HepG2 (cell line): ENCODE results near the gene MRPL50. TPM values are rescaled to one million over a fixed set of nuclear protein-coding genes. Genes with fewer than 3 reads are reported as not detected.
A peak's percentile ranks its signal among the peaks of the same experiment; 100 is the strongest.

Source experiments
- BCL6 ChIP-seq: IDR thresholded peaks from 2 replicates; pipeline ENCODE4 v1.6.1; 2016; ENCODE audit warnings: missing genetic modification reagents, missing compliant biosample characterization
- CHCHD3 ChIP-seq: sonication (generic); formaldehyde crosslinking; IDR thresholded peaks from 2 replicates; pipeline ENCODE4 v1.8.0; 2022; ENCODE audit warnings: mild to moderate bottlenecking, missing genetic modification reagents, moderate library complexity
- CHD2 ChIP-seq: IDR thresholded peaks from 2 replicates; pipeline ENCODE4 v1.6.1; 2011; ENCODE audit warnings: low read depth, low read length, improper control_type of control experiment
- CREB1 ChIP-seq, 2 experiments: fragments of 450-650 bp in 1 of 2; IDR thresholded peaks; 2 replicates each; pipeline ENCODE4 v1.6.1; 2016 to 2017; ENCODE audit warnings: control low read depth in 1 of 2, mild to moderate bottlenecking in 1 of 2, missing compliant biosample characterization in 1 of 2, missing genetic modification characterization in 1 of 2
- EP300 ChIP-seq, 3 experiments: sonication (generic) in 1 of 3; formaldehyde crosslinking in 1 of 3; IDR thresholded peaks; 2 replicates each; pipeline versions ENCODE4 v1.5.1 to v1.6.1; 2011 to 2020; ENCODE audit warnings: low read depth in 2 of 3, low read length in 2 of 3, borderline replicate concordance in 1 of 3, improper control_type of control experiment in 1 of 3, mild to moderate bottlenecking in 1 of 3, missing genetic modification reagents in 1 of 3, moderate library complexity in 1 of 3
- JARID2 ChIP-seq: sonication (generic); formaldehyde crosslinking; IDR thresholded peaks from 2 replicates; pipeline ENCODE4 v1.8.1; 2023; ENCODE audit warnings: missing genetic modification reagents, inconsistent platforms; ENCODE audit not compliant: insufficient replicate concordance
- MEF2D ChIP-seq: sonication (generic); formaldehyde crosslinking; IDR thresholded peaks from 2 replicates; pipeline ENCODE4 v1.5.1; 2020; ENCODE audit warnings: mild to moderate bottlenecking, missing genetic modification reagents
- MXD4 ChIP-seq: IDR thresholded peaks from 2 replicates; pipeline ENCODE4 v1.6.1; 2016; ENCODE audit warnings: mild to moderate bottlenecking, missing biosample characterization, missing genetic modification reagents
- NCOA2 ChIP-seq: sonication (generic); formaldehyde crosslinking; IDR thresholded peaks from 2 replicates; pipeline ENCODE4 v1.8.0; 2022; ENCODE audit warnings: inconsistent platforms
- PRMT3 ChIP-seq: sonication (generic); formaldehyde crosslinking; IDR thresholded peaks from 2 replicates; pipeline ENCODE4 v1.8.1; 2022; ENCODE audit warnings: low read depth, mild to moderate bottlenecking, moderate library complexity, missing genetic modification reagents, borderline replicate concordance
- RAD51 ChIP-seq: fragments of 450-650 bp; IDR thresholded peaks from 2 replicates; pipeline ENCODE4 v1.6.1; 2016; ENCODE audit warnings: borderline replicate concordance
- RXRB ChIP-seq: IDR thresholded peaks from 2 replicates; pipeline ENCODE4 v1.6.1; 2016; ENCODE audit warnings: borderline replicate concordance, missing genetic modification reagents, missing compliant biosample characterization
- SMAD3 ChIP-seq: sonication (generic); formaldehyde crosslinking; IDR thresholded peaks from 2 replicates; pipeline ENCODE4 v1.4.0; 2020; ENCODE audit warnings: missing genetic modification reagents
- SMARCC2 ChIP-seq: fragments of 450-650 bp; IDR thresholded peaks from 2 replicates; pipeline ENCODE4 v1.6.1; 2017; ENCODE audit warnings: antibody characterized with exemption, mild to moderate bottlenecking
- SOX6 ChIP-seq, 2 experiments: fragments of 450-650 bp in 1 of 2; sonication (generic) in 1 of 2; formaldehyde crosslinking in 1 of 2; IDR thresholded peaks; 2 replicates each; pipeline versions ENCODE4 v1.4.0 to v1.6.1; 2017 to 2020; ENCODE audit warnings: antibody characterized with exemption in 1 of 2, mild to moderate bottlenecking in 1 of 2, missing genetic modification reagents in 1 of 2
- ZBTB49 ChIP-seq: sonication (generic); formaldehyde crosslinking; IDR thresholded peaks from 2 replicates; pipeline ENCODE4 v1.4.0; 2020; ENCODE audit warnings: missing genetic modification reagents, borderline replicate concordance
- ZNF274 ChIP-seq: sonication (generic); formaldehyde crosslinking; IDR thresholded peaks from 2 replicates; pipeline ENCODE4 v1.5.1; 2020; ENCODE audit warnings: mild to moderate bottlenecking, missing genetic modification reagents
- ZNF441 ChIP-seq: sonication (generic); formaldehyde crosslinking; IDR thresholded peaks from 2 replicates; pipeline ENCODE4 v1.7.0; 2021; ENCODE audit warnings: missing genetic modification reagents, borderline replicate concordance
- ZNF878 ChIP-seq: sonication (generic); formaldehyde crosslinking; IDR thresholded peaks from 2 replicates; pipeline ENCODE4 v1.8.1; 2023; ENCODE audit warnings: mild to moderate bottlenecking, missing genetic modification reagents, moderate library complexity
- polyA plus RNA-seq, 8 experiments: library from polyadenylated mRNA; depleted of rRNA in 3 of 8; stranded (reverse) in 7 of 8; unstranded in 1 of 8; fragments of >200 nt; fragmentation: Illumina TruSeq in 4 of 8; extraction: Trizol in 4 of 8; gene quantifications; 2 replicates each; pipeline versions ENCODE4 v1.2.1 to v1.2.3, GENCODE V29; 2011 to 2016; ENCODE audit warnings: low read depth in 4 of 8, missing spikeins in 1 of 8, mixed read lengths in 1 of 8; ENCODE audit not compliant: insufficient read depth in 1 of 8
- total RNA-seq, 5 experiments: library from RNA; depleted of rRNA; stranded (reverse); fragments of >200 nt; fragmentation: Illumina TruSeq; extraction: Trizol; gene quantifications; 2 replicates each; pipeline ENCODE4 v1.2.3, GENCODE V29; 2016; ENCODE audit warnings: low read depth in 1 of 5
- TF ChIP-seq, protein P1 (sequence below), 2 experiments: sonication (generic) in 1 of 2; formaldehyde crosslinking in 1 of 2; IDR thresholded peaks; 2 replicates each; pipeline versions ENCODE4 v1.4.0 to v1.6.1; 2016 to 2020; ENCODE audit warnings: borderline replicate concordance in 1 of 2, low read depth in 1 of 2, mild to moderate bottlenecking in 1 of 2, missing genetic modification reagents in 1 of 2
- TF ChIP-seq, protein P2 (sequence below): sonication (generic); formaldehyde crosslinking; IDR thresholded peaks from 2 replicates; pipeline ENCODE4 v1.4.0; 2020; ENCODE audit warnings: missing genetic modification reagents, borderline replicate concordance

Gene MRPL50
- total and polyA plus RNA-seq, 2 of the 13 experiments (the other 11 are each of a cell fraction or from before 2014, with no cell fraction given) = 37.1 to 70.0 TPM

- 0 out of 2 replicates have a peak, but pooled peaks have one; percentile 39 for TF ChIP-seq SMAD3
- no peak for TF ChIP-seq RAD51
- TF ChIP-seq, protein P1, sequence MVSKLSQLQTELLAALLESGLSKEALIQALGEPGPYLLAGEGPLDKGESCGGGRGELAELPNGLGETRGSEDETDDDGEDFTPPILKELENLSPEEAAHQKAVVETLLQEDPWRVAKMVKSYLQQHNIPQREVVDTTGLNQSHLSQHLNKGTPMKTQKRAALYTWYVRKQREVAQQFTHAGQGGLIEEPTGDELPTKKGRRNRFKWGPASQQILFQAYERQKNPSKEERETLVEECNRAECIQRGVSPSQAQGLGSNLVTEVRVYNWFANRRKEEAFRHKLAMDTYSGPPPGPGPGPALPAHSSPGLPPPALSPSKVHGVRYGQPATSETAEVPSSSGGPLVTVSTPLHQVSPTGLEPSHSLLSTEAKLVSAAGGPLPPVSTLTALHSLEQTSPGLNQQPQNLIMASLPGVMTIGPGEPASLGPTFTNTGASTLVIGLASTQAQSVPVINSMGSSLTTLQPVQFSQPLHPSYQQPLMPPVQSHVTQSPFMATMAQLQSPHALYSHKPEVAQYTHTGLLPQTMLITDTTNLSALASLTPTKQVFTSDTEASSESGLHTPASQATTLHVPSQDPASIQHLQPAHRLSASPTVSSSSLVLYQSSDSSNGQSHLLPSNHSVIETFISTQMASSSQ (IDR thresholded peaks at IDR 0.05; ENCODE audit: low read depth) = no peak
- TF ChIP-seq, protein P1 (CRISPR knock-in tag; IDR thresholded peaks at IDR 0.05; ENCODE audit: borderline replicate concordance) = no peak
- TF ChIP-seq JARID2 (CRISPR knock-in tag) = no peak
- TF ChIP-seq CREB1 (IDR thresholded peaks at IDR 0.05) = no peak
- peak; percentile 13; the same call in 1 of the 2 replicates for TF ChIP-seq CREB1 (CRISPR knock-in tag; IDR thresholded peaks at IDR 0.05)
- TF ChIP-seq CHD2 = no peak
- TF ChIP-seq PRMT3 (CRISPR knock-in tag) = 0 out of 2 replicates have a peak, but pooled peaks have one; percentile 41
- TF ChIP-seq ZNF441 = no peak
- TF ChIP-seq CHCHD3 (CRISPR knock-in tag) = no peak
- TF ChIP-seq, protein P2, sequence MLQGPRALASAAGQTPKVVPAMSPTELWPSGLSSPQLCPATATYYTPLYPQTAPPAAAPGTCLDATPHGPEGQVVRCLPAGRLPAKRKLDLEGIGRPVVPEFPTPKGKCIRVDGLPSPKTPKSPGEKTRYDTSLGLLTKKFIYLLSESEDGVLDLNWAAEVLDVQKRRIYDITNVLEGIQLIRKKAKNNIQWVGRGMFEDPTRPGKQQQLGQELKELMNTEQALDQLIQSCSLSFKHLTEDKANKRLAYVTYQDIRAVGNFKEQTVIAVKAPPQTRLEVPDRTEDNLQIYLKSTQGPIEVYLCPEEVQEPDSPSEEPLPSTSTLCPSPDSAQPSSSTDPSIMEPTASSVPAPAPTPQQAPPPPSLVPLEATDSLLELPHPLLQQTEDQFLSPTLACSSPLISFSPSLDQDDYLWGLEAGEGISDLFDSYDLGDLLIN = no peak
- TF ChIP-seq EP300 (IDR thresholded peaks at IDR 0.05; ENCODE audit: low read depth in 2 of 2, low read length in 2 of 2) = peak in 1 of 2 experiments; percentile 66; a peak in 2 of 4 replicates
- TF ChIP-seq EP300 (CRISPR knock-in tag; IDR thresholded peaks at IDR 0.05; ENCODE audit: borderline replicate concordance) = no peak
- TF ChIP-seq SMARCC2 = no peak
- TF ChIP-seq SOX6 (IDR thresholded peaks at IDR 0.05) = no peak
- 0 out of 2 replicates have a peak, but pooled peaks have one; percentile 8 for TF ChIP-seq SOX6 (CRISPR knock-in tag; IDR thresholded peaks at IDR 0.05)
- peak; percentile 45; the same call in 1 of the 2 replicates for TF ChIP-seq RXRB (CRISPR knock-in tag)
- TF ChIP-seq ZNF878 (CRISPR knock-in tag) = peak; percentile 85; the same call in 1 of the 2 replicates
- no peak for TF ChIP-seq ZBTB49 (CRISPR knock-in tag)
- no peak for TF ChIP-seq ZNF274 (CRISPR knock-in tag)
- TF ChIP-seq MXD4 (CRISPR knock-in tag) = no peak
- peak; percentile 49; the same call in 1 of the 2 replicates for TF ChIP-seq BCL6
- peak; percentile 47; the same call in 1 of the 2 replicates for TF ChIP-seq NCOA2 (CRISPR knock-in tag)
- 0 out of 2 replicates have a peak, but pooled peaks have one; percentile 6 for TF ChIP-seq MEF2D (CRISPR knock-in tag)
Observed at GRCh38 chr9:101353683-101354082, 44.7 kb downstream of the MRPL50 start (continued).
